ENCODE results near the gene STAMBPL1. TPM values are rescaled to one million over a fixed set of nuclear protein-coding genes. Genes with fewer than 3 reads are reported as not detected.

The STAMBPL1 gene
- total RNA-seq (2022), result 9.4 and 9.5 TPM in 2 replicates
- Bru-seq, nascent RNA, result percentile 61 among the genes with signal in this experiment
- percentile 46 among the genes with signal in this experiment for BruChase-seq, experiment 1, labeled RNA remaining after a 6-hour chase
- BruChase-seq, experiment 2, labeled RNA remaining after a 2-hour chase, result percentile 49 among the genes with signal in this experiment
- long read RNA-seq, transcript STAMBPL1-203 (11 exons, 2,532 nt), result major isoform, 8 of 8 reads
- long read RNA-seq, partial matches to known transcripts, result 0 of 8 reads
- long read RNA-seq, other reads (novel, unspliced or antisense), result 0 of 8 reads

DNA sequence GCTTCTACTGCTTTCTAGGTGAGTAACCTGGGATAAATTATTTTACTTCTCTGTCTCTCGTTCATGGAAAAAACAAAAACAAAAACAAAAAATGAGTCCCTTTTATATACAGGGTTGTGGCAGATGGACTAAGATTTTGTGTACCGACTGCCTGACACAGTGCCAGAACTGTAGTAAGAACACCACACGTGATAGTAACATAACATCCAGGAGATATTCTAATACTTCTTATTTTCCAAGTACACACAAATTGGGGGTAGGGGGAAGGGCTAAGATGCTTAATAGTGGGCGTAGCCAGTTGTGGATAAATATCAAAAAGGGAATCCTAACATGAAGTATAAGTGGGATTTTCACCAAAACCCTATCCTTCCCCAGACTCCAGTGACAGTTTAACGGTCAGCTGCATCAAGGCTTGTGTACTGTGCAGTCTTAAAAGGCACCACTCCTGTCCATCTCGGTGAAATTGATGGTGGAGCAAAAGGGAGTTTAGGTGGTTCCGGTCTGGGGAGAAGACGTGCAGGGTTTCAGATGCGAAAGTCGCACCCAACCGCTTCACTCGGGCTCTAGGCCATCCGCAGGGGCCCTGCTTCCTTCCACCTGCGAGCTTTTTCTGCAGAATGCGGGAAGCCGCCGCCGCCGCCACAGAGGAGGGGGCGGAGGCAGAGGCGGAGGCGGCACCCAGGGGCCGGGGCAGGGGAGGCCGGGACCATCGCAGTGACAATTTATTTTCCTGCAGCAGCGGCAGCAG, at the start of gene STAMBPL1:
STAMBPL1 (plus strand) TSS at position 712 of the 748 bp plus-strand sequence. CDS start 21,464 bp downstream, outside the sequence.
- DNase-seq, result peak; percentile 45
- CTCF ChIA-PET, result interaction anchor here (0.6 kb wide), 1 partner anchor 304 kb away, joined by 3 read pairs; no protein-coding TSS in a partner anchor
- intact Hi-C loops (cut with micrococcal nuclease; ENCODE audit: unreplicated experiment), result loop anchor here (5.0 kb wide), 1 partner anchor 42 kb away; no protein-coding TSS in a partner anchor
- Mint-ChIP-seq H3K4me3 (ENCODE audit: low read depth, unreplicated experiment) (peak within 1 kb of the TSS; percentile 92), H3K36me3 (ENCODE audit: insufficient read depth, unreplicated experiment) (peaks cover 21% of the 10 kb centered on the region), H3K9me3 (ENCODE audit: low read depth, unreplicated experiment) (no peaks in the 10 kb centered on the region), H3K27ac (ENCODE audit: unreplicated experiment) (peak within 1 kb of the TSS; percentile 73), H3K27me3 (ENCODE audit: unreplicated experiment) (no peaks in the 10 kb centered on the region), H3K4me1 (ENCODE audit: low read depth, unreplicated experiment) (peaks cover 15% of the 10 kb centered on the region)
- TF ChIP-seq, protein P1, sequence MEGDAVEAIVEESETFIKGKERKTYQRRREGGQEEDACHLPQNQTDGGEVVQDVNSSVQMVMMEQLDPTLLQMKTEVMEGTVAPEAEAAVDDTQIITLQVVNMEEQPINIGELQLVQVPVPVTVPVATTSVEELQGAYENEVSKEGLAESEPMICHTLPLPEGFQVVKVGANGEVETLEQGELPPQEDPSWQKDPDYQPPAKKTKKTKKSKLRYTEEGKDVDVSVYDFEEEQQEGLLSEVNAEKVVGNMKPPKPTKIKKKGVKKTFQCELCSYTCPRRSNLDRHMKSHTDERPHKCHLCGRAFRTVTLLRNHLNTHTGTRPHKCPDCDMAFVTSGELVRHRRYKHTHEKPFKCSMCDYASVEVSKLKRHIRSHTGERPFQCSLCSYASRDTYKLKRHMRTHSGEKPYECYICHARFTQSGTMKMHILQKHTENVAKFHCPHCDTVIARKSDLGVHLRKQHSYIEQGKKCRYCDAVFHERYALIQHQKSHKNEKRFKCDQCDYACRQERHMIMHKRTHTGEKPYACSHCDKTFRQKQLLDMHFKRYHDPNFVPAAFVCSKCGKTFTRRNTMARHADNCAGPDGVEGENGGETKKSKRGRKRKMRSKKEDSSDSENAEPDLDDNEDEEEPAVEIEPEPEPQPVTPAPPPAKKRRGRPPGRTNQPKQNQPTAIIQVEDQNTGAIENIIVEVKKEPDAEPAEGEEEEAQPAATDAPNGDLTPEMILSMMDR (IDR thresholded peaks at IDR 0.05; ENCODE audit: unreplicated experiment), result no peak
- no TSS peak for BruUV-seq (replicated peaks)

DNA sequence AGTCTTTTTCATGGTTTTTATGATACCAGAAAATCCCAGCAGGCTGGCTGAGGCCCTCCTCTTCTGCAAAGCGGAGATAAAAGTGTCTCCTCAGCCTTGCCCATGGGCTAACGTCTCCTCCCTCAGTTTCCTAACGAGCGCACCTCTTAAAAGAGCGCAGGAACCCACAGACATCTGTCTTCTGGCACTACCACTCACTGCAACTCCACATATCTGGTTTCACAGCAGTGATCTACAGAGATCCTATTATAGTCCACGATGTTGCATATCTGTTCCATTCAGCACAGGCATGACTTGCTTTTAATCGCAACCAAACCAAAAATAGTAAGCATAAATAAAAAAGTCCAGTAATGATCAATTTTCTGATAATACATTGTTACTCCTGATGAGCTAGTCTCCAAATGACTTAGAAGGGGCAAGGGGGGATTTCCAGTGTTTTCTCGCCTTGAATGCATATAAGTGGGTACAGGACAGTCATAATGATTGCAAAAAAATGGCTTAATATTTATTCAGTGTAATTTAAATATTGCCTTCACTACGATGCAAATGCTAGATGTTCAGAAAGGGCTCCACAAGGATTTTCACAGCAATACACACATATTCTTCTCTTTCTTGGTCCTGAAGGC, 49.3 kb upstream of the STAMBPL1 start:
- Mint-ChIP-seq H3K36me3 (ENCODE audit: insufficient read depth, unreplicated experiment) (no peaks in the 10 kb centered on the region), H3K4me1 (ENCODE audit: low read depth, unreplicated experiment) (no peaks in the 10 kb centered on the region), H3K27ac (ENCODE audit: unreplicated experiment) (no peak overlapping the region), H3K27me3 (ENCODE audit: unreplicated experiment) (no peaks in the 10 kb centered on the region), H3K9me3 (ENCODE audit: low read depth, unreplicated experiment) (no peaks in the 10 kb centered on the region), H3K4me3 (ENCODE audit: low read depth, unreplicated experiment) (no peak overlapping the region)
- CTCF ChIA-PET, result no interaction called here
- intact Hi-C loops (cut with micrococcal nuclease; ENCODE audit: unreplicated experiment), result loop anchor here (10.0 kb wide), 1 partner anchor 384 kb away; no protein-coding TSS in a partner anchor
- no peak for DNase-seq
- no TSS peak for BruUV-seq (replicated peaks)
- TF ChIP-seq, protein P1 (IDR thresholded peaks at IDR 0.05; ENCODE audit: unreplicated experiment), result no peak

GRCh38 chr10:88831709-88832108, 48.3 kb upstream of the STAMBPL1 start:
- Mint-ChIP-seq H3K27ac (ENCODE audit: unreplicated experiment) (no peak overlapping the region), H3K36me3 (ENCODE audit: insufficient read depth, unreplicated experiment) (no peaks in the 10 kb centered on the region), H3K4me1 (ENCODE audit: low read depth, unreplicated experiment) (no peaks in the 10 kb centered on the region), H3K27me3 (ENCODE audit: unreplicated experiment) (no peaks in the 10 kb centered on the region), H3K9me3 (ENCODE audit: low read depth, unreplicated experiment) (no peaks in the 10 kb centered on the region), H3K4me3 (ENCODE audit: low read depth, unreplicated experiment) (no peak overlapping the region)
- no peak for DNase-seq
- CTCF ChIA-PET, result no interaction called here
- intact Hi-C loops (cut with micrococcal nuclease; ENCODE audit: unreplicated experiment), result loop anchor here (10.0 kb wide), 1 partner anchor 383 kb away; no protein-coding TSS in a partner anchor
- TF ChIP-seq, protein P1 (IDR thresholded peaks at IDR 0.05; ENCODE audit: unreplicated experiment), result no peak
- no TSS peak for BruUV-seq (replicated peaks)

DNA sequence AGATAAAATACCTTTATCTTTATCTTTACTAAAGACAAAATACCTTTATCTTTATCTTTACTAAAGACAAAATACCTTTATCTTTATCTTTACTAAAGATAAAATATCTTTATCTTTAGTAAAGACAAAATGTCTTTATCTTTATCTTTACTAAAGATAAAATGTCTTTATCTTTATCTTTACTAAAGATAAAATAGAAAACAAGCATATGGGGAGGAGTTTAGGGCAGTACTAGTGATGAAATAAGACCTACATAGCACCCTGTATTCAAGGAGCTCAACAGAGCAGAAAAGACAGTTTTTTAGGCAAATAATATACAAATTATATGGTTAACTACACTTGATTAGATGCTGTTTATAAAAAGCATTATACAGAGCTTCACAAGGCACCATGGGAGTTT, 47.7 kb upstream of the STAMBPL1 start:
- TF ChIP-seq, protein P1 (IDR thresholded peaks at IDR 0.05; ENCODE audit: unreplicated experiment), result no peak
- no peaks in the 10 kb centered on the region for H3K36me3 Mint-ChIP-seq (ENCODE audit: insufficient read depth, unreplicated experiment)
- H3K27me3 Mint-ChIP-seq (ENCODE audit: unreplicated experiment), result no peaks in the 10 kb centered on the region
- H3K4me1 Mint-ChIP-seq (ENCODE audit: low read depth, unreplicated experiment), result no peaks in the 10 kb centered on the region
- CTCF ChIA-PET, result no interaction called here
- H3K4me3 Mint-ChIP-seq (ENCODE audit: low read depth, unreplicated experiment), result no peak overlapping the region
- no peak overlapping the region for H3K27ac Mint-ChIP-seq (ENCODE audit: unreplicated experiment)
- no peaks in the 10 kb centered on the region for H3K9me3 Mint-ChIP-seq (ENCODE audit: low read depth, unreplicated experiment)
- intact Hi-C loops (cut with micrococcal nuclease; ENCODE audit: unreplicated experiment), result loop anchor here (10.0 kb wide), 1 partner anchor 382 kb away; no protein-coding TSS in a partner anchor
- DNase-seq, result no peak
- no TSS peak for BruUV-seq (replicated peaks)
